Measurements from ENCODE around the gene CKAP2. TPM values are rescaled to one million over a fixed set of nuclear protein-coding genes. Genes with fewer than 3 reads are reported as not detected.
"Not testable (repeated sequence)": the region's sequence is repeated elsewhere in the genome, so short reads cannot be mapped to it uniquely, and the experiment has no call there.

Gene CKAP2
- total RNA-seq, 5 donors from 2014 or later (not counting 1 experiment from before 2014, with no cell fraction given) = 9.0 to 38.7 (median 12.0) TPM

DNA sequence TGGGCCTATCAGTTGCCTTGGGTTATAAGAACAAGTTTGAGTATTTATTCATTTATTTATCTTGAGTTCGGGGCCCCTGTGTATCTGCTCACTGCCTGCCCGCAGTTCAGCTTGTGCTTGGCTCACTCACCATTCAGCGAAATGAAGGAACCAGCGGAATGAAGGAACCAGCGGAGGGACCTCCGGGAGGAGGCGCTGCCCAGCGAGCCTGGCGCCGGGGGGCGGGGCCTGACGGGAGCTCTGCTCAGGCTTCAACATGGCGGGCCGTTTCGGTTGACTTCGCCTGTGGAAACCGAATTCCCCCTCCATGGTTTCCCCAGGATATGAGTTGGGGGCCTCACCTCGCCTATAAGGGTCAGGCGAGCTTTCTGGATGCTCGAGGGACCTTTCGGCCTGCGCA lies 33.5 kb downstream of the CKAP2 start:
- H3K4me3 ChIP-seq (ENCODE audit: control insufficient read depth in 1 of 2, extremely low read depth in 1 of 2, low read length in 1 of 2); POLR2A ChIA-PET; H3K27me3 ChIP-seq (replicated peaks in 1 of 2; ENCODE audit: control insufficient read depth in 2 of 2, extremely low read depth in 1 of 2, insufficient read depth in 2 of 2, low read length in 1 of 2); H3K36me3 ChIP-seq (ENCODE audit: control insufficient read depth in 2 of 2, extremely low read depth in 1 of 2, insufficient read depth in 1 of 2, low read length in 1 of 2); H3K36me3 Mint-ChIP-seq; H3K4me3 Mint-ChIP-seq; DNase-seq; H3K9me3 ChIP-seq; H3K4me1 ChIP-seq (ENCODE audit: control insufficient read depth in 1 of 2, extremely low read depth in 1 of 2, insufficient read depth in 2 of 2, low read length in 2 of 2); H3K4me1 Mint-ChIP-seq; H3K27ac Mint-ChIP-seq; ATAC-seq (replicated peaks in 1 of 4); H3K27me3 Mint-ChIP-seq; CTCF ChIA-PET; H3K9me3 Mint-ChIP-seq; H3K27ac ChIP-seq (ENCODE audit: low read length): not testable (repeated sequence)
- no CpG with 5 or more reads among the region's 22 CpGs for WGBS (ENCODE audit: insufficient coverage)

DNA sequence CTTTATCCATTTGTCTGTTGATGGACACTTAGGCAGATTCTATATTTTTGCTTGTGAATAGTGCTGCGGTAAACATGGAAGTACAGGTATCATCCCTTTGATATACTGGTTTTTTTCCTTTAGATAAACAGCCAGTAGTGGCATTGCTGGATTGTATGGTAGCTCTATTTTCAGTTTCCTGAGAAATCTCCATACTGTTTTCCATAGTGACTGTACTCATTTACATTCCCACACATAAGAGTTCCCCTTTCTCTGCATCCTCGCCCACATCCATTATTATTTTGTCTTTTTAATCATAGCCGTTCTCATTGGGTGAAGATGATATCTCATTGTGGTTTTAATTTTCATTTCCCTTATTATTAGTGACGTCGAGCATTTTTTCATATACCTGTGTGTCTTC lies 35.7 kb downstream of the CKAP2 start:
- H3K27me3 ChIP-seq (replicated peaks in 1 of 2; ENCODE audit: control insufficient read depth in 2 of 2, extremely low read depth in 1 of 2, insufficient read depth in 2 of 2, low read length in 1 of 2); H3K4me1 ChIP-seq (ENCODE audit: control insufficient read depth in 1 of 2, extremely low read depth in 1 of 2, insufficient read depth in 2 of 2, low read length in 2 of 2); H3K4me3 ChIP-seq (ENCODE audit: control insufficient read depth in 1 of 2, extremely low read depth in 1 of 2, low read length in 1 of 2); H3K27me3 Mint-ChIP-seq; CTCF ChIA-PET; POLR2A ChIA-PET; H3K4me3 Mint-ChIP-seq; H3K9me3 ChIP-seq; DNase-seq; H3K36me3 Mint-ChIP-seq; H3K27ac ChIP-seq (ENCODE audit: low read length); H3K27ac Mint-ChIP-seq; ATAC-seq (replicated peaks in 1 of 4); H3K9me3 Mint-ChIP-seq; H3K36me3 ChIP-seq (ENCODE audit: control insufficient read depth in 2 of 2, extremely low read depth in 1 of 2, insufficient read depth in 1 of 2, low read length in 1 of 2); H3K4me1 Mint-ChIP-seq: not testable (repeated sequence)
- WGBS (ENCODE audit: insufficient coverage) = no CpG with 5 or more reads among the region's 5 CpGs

DNA sequence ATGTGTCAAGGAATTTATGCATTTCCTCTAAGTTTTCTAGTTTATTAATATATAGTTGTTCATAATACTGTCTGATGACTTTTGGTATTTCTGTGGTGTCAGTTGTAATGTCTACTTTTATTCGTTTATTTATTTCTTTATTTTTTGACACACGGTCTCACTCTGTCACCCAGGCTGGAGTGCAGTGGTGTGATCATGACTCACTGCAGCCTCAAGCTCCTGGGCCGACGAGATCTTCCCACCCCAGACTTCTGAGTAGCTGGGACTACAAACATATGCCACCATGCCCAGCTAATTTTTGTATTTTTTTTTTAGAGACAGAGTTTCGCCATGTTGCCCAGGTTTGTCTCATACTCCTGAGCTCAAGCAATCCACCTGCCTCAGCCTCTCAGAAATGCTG lies 39.0 kb downstream of the CKAP2 start:
- H3K4me3 ChIP-seq (ENCODE audit: control insufficient read depth in 1 of 2, extremely low read depth in 1 of 2, low read length in 1 of 2); ATAC-seq (replicated peaks in 1 of 4); CTCF ChIA-PET; H3K27me3 Mint-ChIP-seq; DNase-seq; H3K9me3 ChIP-seq; H3K27me3 ChIP-seq (replicated peaks in 1 of 2; ENCODE audit: control insufficient read depth in 2 of 2, extremely low read depth in 1 of 2, insufficient read depth in 2 of 2, low read length in 1 of 2); H3K27ac Mint-ChIP-seq; POLR2A ChIA-PET; H3K4me1 ChIP-seq (ENCODE audit: control insufficient read depth in 1 of 2, extremely low read depth in 1 of 2, insufficient read depth in 2 of 2, low read length in 2 of 2); H3K9me3 Mint-ChIP-seq; H3K4me3 Mint-ChIP-seq; H3K27ac ChIP-seq (ENCODE audit: low read length); H3K4me1 Mint-ChIP-seq; H3K36me3 ChIP-seq (ENCODE audit: control insufficient read depth in 2 of 2, extremely low read depth in 1 of 2, insufficient read depth in 1 of 2, low read length in 1 of 2); H3K36me3 Mint-ChIP-seq: not testable (repeated sequence)
- WGBS (ENCODE audit: insufficient coverage) = no CpG with 5 or more reads among the region's 5 CpGs

DNA sequence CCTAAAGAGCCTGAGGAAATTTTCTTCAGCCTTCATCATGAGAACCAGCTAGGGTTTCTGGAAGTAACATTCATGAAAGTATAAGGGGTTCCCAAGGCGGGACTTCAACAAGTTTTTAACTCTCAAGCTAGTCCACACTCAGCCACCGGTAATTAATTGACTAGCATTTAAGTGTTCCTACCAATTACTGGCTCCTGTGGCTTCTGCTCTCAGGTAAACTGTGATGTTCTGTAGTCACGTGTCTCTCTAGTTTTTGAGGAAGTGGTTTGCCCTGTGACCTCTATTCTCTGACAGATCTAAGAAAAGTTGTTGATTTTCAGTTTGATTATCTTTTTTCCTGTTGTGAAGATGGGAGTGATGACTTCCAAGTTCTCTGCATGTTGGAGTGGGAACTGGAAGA lies 42.7 kb downstream of the CKAP2 start:
- H3K27me3 Mint-ChIP-seq; CTCF ChIA-PET; H3K27ac ChIP-seq (ENCODE audit: low read length); H3K36me3 Mint-ChIP-seq; ATAC-seq (replicated peaks in 1 of 4); H3K9me3 Mint-ChIP-seq; DNase-seq; H3K4me3 ChIP-seq (ENCODE audit: control insufficient read depth in 1 of 2, extremely low read depth in 1 of 2, low read length in 1 of 2); POLR2A ChIA-PET; H3K4me3 Mint-ChIP-seq; H3K36me3 ChIP-seq (ENCODE audit: control insufficient read depth in 2 of 2, extremely low read depth in 1 of 2, insufficient read depth in 1 of 2, low read length in 1 of 2); H3K27me3 ChIP-seq (replicated peaks in 1 of 2; ENCODE audit: control insufficient read depth in 2 of 2, extremely low read depth in 1 of 2, insufficient read depth in 2 of 2, low read length in 1 of 2); H3K9me3 ChIP-seq; H3K4me1 ChIP-seq (ENCODE audit: control insufficient read depth in 1 of 2, extremely low read depth in 1 of 2, insufficient read depth in 2 of 2, low read length in 2 of 2); H3K4me1 Mint-ChIP-seq: not testable (repeated sequence)
- H3K27ac Mint-ChIP-seq = peak overlapping the region; percentile 23 to 28
- WGBS (ENCODE audit: insufficient coverage) = no CpG with 5 or more reads among the region's 3 CpGs

DNA sequence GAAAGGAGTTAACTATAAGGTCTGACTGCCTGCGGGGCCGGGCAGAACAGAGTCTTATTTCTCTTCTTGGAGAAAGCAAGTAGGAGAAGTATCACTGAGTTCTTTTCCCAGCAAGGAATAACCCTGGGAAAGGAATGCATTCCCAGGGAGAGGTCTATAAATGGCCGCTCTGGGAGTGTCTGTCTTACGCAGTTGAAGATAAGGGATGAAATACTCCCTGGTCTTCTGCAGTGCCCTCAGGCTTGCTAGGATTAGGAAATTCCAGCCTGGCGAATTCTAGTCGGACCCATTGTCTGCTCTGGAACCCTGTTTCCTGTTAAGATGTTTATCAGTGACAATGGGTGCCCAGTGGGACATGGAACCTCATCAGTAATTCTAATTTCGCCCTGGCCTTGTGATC lies 47.0 kb downstream of the CKAP2 start:
- H3K4me3 ChIP-seq (ENCODE audit: control insufficient read depth in 1 of 2, extremely low read depth in 1 of 2, low read length in 1 of 2); H3K27me3 ChIP-seq (replicated peaks in 1 of 2; ENCODE audit: control insufficient read depth in 2 of 2, extremely low read depth in 1 of 2, insufficient read depth in 2 of 2, low read length in 1 of 2); H3K36me3 Mint-ChIP-seq; H3K27ac ChIP-seq (ENCODE audit: low read length); CTCF ChIA-PET; H3K27ac Mint-ChIP-seq; H3K36me3 ChIP-seq (ENCODE audit: control insufficient read depth in 2 of 2, extremely low read depth in 1 of 2, insufficient read depth in 1 of 2, low read length in 1 of 2); H3K4me3 Mint-ChIP-seq; H3K27me3 Mint-ChIP-seq; H3K9me3 ChIP-seq; H3K4me1 Mint-ChIP-seq; DNase-seq; ATAC-seq (replicated peaks in 1 of 4); H3K4me1 ChIP-seq (ENCODE audit: control insufficient read depth in 1 of 2, extremely low read depth in 1 of 2, insufficient read depth in 2 of 2, low read length in 2 of 2); POLR2A ChIA-PET: not testable (repeated sequence)
- peaks cover 2 to 12% (median 3%) of the 10 kb centered on the region in 3 donors for H3K9me3 Mint-ChIP-seq
- 85% methylated on average over 4 of the region's 7 CpGs for WGBS (ENCODE audit: insufficient coverage)

DNA sequence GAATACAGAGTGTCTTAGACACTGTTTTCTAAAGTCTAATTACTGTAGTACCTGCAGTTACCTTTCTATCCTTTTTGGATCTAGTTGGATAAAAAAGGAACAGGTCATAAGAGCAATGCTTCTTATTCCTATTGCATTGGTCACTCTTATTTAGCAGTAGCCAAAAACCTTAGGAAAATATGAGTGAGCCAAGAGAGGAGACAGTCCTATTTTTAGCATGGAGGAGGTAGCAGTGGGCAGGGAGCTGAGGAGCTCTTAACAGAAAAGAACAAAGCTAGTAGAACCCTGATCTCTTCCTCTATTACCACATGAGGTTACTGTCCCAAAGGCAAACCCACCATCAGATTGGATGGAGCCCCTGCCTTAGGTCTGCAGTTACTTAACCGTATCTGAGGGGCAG lies 50.6 kb downstream of the CKAP2 start:
- CTCF ChIA-PET; H3K4me3 Mint-ChIP-seq; DNase-seq; H3K4me3 ChIP-seq (ENCODE audit: control insufficient read depth in 1 of 2, extremely low read depth in 1 of 2, low read length in 1 of 2); H3K4me1 Mint-ChIP-seq; H3K27ac Mint-ChIP-seq; H3K27ac ChIP-seq (ENCODE audit: low read length); POLR2A ChIA-PET; ATAC-seq (replicated peaks in 1 of 4); H3K27me3 ChIP-seq (replicated peaks in 1 of 2; ENCODE audit: control insufficient read depth in 2 of 2, extremely low read depth in 1 of 2, insufficient read depth in 2 of 2, low read length in 1 of 2); H3K9me3 ChIP-seq; H3K36me3 ChIP-seq (ENCODE audit: control insufficient read depth in 2 of 2, extremely low read depth in 1 of 2, insufficient read depth in 1 of 2, low read length in 1 of 2); H3K27me3 Mint-ChIP-seq; H3K36me3 Mint-ChIP-seq; H3K4me1 ChIP-seq (ENCODE audit: control insufficient read depth in 1 of 2, extremely low read depth in 1 of 2, insufficient read depth in 2 of 2, low read length in 2 of 2): not testable (repeated sequence)
- peaks cover 2 to 12% (median 3%) of the 10 kb centered on the region in 3 donors for H3K9me3 Mint-ChIP-seq
- WGBS (ENCODE audit: insufficient coverage) = no CpG with 5 or more reads among the region's 1 CpG

DNA sequence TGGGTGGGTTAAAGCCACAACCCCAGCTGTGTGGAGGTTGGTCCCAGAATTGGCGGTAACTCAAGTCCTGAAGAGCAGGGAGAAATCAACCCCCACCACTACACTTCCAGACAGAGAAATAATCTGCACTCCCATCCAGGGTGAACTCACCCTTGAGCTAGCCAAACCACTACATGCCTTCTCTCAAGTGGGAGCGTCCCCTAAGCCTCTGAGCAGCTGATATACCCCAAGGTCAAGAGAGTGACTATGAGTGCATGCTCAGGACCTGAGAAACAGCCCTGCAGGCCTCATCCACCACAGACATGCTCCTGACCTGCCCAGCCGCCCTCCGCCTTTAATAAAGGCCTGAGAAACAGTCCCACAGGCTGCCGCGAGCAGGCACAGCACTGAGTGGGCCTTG lies 54.3 kb downstream of the CKAP2 start:
- DNase-seq; H3K27ac Mint-ChIP-seq; H3K9me3 ChIP-seq; CTCF ChIA-PET; H3K4me3 ChIP-seq (ENCODE audit: control insufficient read depth in 1 of 2, extremely low read depth in 1 of 2, low read length in 1 of 2); H3K36me3 ChIP-seq (ENCODE audit: control insufficient read depth in 2 of 2, extremely low read depth in 1 of 2, insufficient read depth in 1 of 2, low read length in 1 of 2); H3K9me3 Mint-ChIP-seq; H3K36me3 Mint-ChIP-seq; POLR2A ChIA-PET; ATAC-seq (replicated peaks in 1 of 4); H3K27ac ChIP-seq (ENCODE audit: low read length); H3K27me3 Mint-ChIP-seq; H3K4me1 Mint-ChIP-seq; H3K4me3 Mint-ChIP-seq; H3K4me1 ChIP-seq (ENCODE audit: control insufficient read depth in 1 of 2, extremely low read depth in 1 of 2, insufficient read depth in 2 of 2, low read length in 2 of 2); H3K27me3 ChIP-seq (replicated peaks in 1 of 2; ENCODE audit: control insufficient read depth in 2 of 2, extremely low read depth in 1 of 2, insufficient read depth in 2 of 2, low read length in 1 of 2): not testable (repeated sequence)
- no CpG with 5 or more reads among the region's 6 CpGs for WGBS (ENCODE audit: insufficient coverage)

Measured in T-cell (primary cell).